Measurements from ENCODE around the gene TLX1.

TLX1 gene

DNA sequence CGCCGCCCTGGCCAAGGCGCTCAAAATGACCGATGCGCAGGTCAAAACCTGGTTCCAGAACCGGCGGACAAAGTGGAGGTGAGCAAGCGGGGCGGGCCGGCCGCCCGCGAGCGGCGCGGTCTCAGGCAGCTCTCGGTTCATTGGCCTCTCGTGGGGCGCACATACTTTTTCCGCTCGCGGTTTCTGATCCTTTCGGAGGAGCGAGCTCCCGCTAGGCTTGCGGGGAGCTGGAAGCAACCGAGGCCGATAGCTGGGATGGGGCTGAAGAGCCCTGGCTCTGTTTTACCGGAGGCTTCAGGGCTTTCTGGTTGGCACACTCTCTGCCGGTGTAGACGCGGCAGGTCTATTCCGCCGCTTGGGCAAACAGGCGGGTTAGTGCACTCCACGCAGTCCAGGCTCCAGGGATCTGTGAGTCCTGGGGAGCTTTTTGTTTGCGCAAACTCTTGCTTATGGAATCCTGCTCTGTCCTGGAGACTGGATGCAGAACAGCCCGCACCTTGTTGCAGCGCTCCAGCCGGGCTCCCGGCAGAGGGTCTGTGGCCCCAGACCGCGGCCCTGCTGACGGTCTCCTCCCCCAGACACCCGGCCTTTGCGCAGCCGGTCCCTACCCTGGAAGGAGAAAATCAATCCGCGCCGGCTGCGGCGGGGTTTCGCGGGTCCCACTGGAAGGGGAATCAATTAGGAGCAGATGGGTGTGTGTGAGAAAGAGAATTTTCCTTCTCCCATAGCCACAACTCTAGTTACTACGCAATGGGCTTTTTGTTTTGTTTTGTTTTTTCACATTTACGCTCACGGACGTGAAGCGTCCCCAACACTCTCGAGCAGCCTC is 3.4 kb downstream of the TLX1 start:
- no peak for DNase-seq

DNA sequence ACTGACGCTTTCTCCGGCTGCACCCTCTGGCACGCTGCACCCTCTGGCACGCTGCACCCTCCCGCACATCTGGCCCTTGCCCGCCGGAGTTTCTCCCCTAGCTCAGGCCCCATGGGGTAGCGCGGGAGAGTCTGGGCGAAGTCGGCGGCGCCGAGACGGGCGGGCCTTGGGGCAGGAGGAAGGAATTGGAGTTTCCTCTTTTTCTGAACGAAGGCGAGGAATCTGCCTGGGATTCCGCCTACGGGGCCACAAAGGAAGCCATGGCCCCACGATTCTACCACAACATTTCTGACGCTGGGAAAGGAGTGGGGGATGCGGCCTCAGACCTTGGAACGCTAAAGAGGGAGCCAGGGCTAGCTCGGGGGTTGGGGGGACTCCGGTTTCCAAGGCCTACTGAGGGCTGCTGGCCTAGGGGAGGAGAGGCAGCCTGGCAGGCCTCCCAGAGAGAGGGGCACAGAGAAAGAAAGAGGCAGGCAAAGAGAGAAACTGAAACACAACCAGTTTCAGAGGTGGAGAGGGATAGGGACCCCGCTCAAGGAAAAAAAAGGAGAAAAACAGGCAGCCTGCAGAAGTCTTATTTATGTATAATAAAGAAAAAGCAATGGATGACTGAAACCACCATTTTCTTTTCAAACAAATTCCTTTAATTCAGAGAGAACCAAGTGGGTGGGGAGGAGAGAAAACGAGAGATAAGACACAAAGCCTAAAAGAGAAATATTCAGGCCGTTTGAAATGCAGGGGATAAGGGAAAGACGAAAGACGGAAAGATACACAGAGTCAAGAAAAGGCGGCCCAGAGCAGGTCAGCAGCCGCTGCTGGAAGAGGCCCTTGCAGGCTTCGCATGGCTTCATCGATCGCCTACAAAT is 4.3 kb downstream of the TLX1 start:
- no peak for DNase-seq

DNA sequence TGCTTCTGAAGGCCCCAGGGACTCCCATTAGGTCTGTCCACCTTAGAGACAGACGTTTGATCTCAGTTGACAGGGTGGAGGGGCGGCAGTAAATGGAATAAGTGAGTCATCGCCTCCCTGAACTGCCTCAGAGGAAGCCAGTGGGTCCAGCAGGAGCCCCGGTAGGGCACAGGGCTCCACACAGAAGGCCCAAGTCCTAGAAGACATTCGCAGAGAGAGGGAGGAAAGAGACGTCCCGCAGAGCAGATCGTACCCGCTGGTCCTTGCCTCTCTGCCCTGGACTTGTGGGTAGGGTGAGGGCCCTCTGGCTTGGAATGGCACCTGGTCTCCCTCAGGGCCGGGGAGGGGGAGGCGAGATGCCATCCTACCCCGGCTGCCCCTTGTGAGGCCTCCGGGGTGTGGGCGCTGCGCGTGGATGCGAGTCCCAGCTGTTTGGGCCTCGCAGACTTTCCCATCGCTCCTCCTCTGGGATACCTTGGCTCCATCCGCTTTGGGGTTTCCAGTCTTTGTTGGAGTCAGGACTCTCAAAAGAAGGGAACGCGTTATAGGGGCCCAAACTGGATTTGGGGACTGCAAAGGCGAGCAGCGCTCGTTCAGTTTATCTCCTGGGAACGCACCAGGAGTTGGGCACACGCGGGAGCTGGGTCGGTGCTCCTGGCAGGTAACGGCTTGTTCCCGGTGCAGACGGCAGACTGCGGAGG is 5.1 kb downstream of the TLX1 start:
- DNase-seq: no peak

DNA sequence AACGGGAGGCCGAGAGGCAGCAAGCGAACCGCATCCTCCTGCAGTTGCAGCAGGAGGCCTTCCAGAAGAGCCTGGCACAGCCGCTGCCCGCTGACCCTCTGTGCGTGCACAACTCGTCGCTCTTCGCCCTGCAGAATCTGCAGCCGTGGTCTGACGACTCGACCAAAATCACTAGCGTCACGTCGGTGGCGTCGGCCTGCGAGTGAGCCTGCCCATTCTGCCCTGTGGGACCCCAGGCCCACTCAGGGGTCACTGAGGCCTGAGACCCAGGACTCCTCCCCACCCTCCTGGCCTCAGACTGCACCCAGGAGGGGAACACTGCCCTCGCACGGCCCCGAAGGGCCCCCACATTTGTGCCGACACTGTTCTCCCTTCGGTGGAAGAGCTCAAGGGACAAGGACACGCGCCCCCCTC is 5.6 kb downstream of the TLX1 start:
- DNase-seq: no peak

DNA sequence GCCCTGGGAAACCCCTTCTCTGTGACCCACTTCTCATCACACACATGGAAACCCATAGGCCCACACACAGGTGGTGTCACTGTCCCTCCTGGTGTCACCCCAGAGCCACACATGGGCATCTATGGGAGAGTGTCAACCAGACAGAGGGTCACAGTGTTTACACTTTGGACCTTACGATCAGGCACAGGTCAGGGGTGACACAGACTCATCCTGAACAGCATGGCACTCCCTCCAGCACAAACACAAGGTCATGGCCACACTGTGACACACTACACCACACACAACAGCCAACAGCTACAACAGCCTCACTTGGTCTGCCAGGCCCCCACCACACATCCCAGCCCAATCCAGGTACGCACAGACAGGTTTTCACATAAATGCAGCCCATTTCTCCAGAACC is 6.2 kb downstream of the TLX1 start:
- DNase-seq: no peak

DNA sequence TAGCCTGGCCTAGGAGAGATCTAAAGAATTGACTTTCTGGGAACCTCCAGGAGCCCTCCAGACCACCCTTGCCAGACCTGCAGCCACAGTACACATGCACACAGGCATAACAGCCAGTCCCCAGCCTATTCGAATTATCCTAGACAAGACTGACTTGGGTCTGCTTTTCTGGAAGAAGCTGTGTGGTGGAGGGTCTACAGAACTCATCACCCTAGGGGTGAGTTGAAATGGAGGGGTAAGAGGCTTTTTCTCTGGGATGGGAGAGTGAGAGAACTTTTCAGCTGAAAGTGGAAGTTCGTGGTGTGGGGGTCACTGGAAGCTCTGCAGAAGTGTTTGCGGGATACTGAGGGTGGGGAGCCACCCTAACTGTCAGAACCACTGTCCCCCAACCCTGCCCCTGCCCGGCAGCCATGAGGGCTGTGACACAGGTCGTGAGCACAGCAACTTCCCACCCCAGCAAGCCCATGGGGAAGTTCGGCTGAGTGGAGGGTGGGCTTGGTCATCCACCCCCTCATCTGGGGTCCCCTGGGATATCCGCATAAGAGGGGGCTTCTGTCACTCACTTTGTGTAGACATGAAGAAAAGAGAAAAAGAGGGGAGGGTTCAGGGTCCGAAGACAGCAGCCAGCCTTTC is 7.8 kb downstream of the TLX1 start:
- no peak for DNase-seq

DNA sequence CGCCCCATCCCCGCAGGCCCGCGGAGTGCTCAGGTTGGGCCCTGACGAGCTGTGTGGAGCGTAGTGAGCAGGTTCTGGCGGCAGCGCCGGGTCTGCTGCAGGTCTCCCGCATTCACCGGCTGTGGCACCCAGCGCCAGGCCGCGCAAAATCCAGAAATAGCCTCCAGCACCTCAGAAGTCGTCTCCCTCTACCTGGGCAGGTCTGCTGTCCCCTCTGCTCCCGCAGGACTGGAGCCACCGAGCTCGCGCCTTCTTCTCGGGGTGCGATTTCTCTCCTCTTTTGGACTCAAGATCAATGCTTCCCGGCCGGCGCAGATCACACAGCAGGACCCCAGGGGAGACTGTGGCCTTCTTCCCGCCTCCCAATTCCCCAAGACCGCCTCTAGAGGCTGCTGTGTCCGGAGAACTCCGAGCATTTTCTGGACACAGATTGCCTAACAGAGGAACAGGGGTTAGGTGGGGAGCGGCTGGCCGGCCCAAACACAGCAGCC is 8.4 kb downstream of the TLX1 start:
- DNase-seq: no peak

DNA sequence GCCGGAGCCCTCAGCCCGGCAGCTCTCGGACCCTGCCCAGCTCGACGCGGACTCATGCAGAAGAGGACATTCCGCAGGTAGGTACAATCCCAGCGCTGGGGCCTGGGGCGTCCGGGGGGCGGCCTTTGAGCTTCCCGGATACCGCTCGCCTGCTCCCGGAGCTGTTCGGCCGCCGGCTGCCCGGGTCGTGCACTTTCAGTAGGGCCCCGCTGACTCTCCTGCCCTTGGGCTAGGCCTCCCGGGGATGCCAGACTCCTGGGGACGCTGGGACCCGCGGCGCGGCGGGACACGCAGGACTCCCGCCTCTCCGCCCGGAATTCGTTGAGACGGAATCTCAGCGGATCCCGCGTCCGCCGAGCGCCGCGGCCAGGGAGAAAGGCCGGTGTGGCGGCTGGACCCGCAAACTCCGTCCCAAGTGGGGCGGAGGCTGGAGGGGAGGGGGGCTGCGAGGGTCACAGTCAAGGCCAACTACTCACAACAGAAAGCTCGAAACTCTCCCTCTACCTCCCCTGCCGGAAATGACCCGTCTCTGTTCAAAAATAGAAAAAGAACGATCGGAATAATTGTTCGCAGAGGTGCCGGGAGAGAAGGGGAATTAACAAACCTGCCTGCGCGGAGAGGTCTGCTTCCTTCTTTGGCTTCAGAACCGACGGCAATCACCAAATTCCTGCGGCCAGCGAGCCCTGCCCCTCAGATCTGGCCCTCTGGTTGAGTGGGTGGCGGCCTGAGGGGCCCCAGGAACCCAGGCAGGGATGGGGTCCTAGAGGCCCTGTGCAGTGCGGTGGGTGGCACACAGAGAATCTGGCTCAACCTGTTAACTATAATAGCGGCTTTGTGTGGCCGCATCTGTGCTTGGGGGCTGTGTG is 9.2 kb downstream of the TLX1 start:
- no peak for DNase-seq

DNA sequence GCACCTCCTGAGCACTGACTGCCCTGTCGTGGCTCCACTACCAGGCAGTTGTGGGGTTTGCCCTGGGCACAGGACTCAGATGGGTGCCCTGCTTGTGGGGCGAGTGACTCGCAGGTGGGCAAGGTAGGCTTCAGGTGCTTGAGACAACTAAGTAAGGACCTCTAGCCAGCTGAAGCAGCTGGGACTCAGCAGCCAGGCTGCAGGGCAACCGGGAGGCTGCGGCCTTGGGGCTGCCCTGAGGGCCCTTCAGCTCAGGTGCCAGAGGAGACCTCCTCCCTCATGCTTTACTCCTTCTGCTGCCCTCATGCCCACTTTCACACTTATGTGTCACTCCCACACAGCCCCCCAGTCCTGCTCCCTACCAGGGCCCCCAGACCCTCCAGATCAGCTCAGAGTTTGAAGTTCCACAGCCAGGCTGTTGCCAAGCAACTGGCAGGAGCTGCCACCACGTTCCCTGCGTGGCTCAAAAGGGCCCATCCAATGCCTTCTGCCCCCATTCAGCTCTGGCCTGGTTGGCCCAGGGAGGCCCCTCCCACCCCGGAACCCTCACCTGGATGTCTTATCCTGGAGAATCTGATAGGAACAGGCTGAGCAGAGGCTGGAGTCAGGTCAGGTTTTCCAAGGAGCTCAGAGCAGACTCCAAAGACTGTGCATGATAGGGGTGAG is 10.0 kb downstream of the TLX1 start:
- DNase-seq: peak; percentile 40

DNA sequence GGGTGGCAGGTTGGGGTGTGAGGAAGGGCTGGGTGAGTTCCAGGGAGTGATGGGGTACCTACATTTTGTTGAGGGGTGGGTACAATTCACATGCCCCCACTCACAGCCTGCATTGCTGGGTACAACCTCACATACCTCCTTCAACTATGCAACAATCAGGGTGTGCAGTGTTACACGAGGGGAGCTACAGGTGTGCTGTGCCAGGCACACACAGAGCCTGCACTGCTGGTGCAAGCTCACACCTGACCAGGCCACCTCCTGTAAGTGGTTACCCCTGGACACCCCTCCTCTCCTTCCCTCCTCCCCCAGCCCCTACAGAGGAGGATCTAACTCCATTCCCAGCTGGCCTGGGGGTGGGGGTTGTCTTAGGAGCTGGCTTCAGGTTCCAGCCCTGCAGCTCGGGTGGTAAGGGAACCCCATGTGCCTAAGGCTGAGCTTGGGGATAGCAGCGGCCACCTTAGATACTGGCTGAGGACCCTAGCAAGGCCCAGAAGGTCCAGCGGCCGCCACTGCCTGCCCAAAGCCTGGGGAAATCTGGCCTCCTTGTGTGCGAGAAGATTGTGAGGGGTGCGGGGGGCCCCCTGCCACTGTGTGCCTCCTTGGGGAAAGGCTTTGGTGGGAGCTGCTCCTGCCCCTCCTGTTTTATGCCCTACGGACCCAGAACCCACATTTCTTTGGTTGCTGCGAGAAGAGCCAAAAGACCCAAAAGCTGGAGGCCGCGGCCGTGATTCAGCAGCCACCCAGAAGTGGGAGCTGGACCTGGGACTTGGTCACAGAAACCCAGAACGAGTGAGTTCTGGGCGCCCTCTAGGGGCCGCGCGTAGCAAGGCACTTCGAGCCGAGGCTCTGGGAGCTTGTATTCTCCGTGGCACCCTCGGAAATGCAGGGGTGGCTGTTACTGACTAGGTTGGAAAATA is 10.8 kb downstream of the TLX1 start:
- peak; percentile 54 for DNase-seq

DNA sequence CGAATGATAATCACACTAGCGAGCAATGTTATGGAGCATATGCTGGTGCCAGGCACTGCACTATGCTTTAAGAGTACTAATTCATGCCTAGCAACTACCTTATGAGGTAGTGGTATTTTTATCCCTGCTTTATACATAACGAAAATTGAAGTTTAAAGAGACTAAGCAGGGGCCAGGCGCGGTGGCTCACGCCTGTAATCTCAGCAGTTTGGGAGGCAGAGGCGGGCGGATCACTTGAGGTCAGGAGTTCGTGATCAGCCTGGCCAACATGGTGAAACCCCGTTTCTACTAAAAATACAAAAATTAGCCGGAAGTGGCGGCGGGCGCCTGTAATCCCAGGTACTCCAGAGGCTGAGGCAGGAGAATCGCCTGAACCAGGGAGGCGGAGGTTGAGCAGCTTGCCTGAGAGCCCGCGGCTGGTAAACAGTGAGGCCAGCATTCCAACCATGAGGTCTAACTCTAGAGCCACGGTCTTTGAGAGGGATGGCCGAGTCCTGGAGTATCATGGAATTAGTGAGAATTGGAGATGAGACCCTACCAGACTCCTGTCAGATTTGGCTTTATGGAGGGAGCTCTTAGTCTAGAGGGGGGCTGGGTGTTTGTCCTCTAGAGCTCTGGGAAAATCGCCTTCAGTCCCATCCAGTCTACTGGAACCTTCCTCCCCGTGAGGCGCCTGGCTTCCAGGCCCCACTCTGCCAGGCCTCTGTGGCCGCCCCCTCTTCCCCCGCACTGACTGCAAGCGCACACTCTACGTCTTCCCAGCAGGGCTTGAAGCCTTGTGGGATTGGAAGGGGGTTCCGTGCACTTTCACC is 11.6 kb downstream of the TLX1 start:
- DNase-seq: no peak

DNA sequence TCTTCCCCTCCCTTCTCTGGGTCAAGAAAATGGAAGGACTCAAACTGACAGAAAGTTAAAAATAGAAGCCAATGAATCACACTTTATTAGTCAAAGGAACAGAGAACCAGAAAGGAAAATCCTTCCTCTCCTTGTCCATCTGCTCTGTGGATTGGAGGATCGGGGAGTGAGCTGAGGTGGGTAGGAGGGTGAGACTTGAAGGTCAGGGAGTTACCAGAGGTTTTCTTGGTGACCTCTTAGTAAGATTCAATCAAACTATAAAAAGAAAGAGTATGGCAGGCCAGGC is 12.2 kb downstream of the TLX1 start:
- no peak for DNase-seq

DNA sequence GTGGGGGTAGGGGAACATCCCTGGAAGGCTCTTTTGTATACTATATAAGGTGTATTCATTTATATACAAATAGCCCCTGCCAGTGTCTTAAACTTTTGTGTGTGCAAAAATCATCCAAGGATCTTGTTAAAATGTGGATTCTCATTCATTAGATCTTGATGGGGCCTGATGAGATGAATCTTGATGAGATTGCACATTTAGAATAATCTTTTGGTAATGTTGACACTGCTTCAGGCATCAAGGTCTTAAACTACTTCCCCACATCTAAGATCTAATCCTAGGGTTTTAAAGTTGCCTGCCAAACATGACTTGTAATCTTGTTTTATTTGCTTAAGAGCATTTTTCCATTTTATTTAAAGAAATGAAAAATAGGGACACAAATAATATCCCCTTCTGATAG is 13.0 kb downstream of the TLX1 start:
- no peak for DNase-seq

DNA sequence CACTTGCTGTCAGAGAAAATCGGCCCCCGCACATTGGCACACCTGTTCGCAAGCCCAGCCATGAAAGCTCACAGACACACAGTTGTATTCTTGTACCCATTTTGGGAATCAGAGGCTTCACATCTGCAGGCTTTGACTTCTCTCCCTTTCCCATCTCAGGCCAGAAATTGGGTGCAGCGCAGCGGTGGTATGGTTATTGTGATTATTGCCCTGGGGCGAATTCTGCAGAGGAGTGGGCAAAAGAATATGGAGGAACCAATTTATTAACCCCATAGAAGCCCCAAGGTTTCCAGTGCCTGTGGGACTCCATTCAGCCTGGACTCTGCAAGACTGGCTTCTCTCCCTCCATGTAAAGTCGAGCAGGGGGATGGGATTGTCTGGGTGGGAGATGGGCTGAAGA is 14.0 kb downstream of the TLX1 start:
- no peak for DNase-seq

DNA sequence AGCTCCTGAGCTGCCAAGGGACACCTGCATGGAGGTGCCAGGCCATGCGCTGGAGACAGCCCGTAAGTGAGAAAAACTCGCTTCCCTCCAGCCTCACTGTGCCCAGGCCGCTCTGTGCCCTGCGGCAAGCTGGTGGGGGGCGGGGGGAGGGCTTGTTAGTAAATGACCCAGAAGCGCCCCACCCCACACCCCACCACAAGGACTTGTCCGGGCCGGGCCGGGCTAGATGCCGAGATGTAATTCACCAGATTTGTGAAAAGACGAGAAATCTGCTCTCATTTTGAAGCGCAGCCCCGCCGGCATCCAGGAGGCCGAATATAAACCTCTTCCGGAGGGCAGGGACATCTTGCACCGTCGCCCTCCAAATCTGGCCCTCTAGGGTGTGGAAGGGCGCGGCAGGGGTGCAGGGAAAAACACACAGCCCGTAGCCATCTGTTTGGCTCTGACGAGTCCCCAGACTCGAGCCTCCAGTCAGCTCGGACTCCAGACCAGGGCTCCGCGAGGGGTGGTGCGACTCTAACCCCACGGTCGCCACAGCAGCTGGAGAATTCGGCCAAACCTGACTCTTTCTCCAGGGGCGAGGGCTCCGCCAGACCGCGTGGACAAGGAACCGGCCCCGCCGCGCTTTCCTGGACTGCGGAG is 14.8 kb downstream of the TLX1 start:
- no peak for DNase-seq

DNA sequence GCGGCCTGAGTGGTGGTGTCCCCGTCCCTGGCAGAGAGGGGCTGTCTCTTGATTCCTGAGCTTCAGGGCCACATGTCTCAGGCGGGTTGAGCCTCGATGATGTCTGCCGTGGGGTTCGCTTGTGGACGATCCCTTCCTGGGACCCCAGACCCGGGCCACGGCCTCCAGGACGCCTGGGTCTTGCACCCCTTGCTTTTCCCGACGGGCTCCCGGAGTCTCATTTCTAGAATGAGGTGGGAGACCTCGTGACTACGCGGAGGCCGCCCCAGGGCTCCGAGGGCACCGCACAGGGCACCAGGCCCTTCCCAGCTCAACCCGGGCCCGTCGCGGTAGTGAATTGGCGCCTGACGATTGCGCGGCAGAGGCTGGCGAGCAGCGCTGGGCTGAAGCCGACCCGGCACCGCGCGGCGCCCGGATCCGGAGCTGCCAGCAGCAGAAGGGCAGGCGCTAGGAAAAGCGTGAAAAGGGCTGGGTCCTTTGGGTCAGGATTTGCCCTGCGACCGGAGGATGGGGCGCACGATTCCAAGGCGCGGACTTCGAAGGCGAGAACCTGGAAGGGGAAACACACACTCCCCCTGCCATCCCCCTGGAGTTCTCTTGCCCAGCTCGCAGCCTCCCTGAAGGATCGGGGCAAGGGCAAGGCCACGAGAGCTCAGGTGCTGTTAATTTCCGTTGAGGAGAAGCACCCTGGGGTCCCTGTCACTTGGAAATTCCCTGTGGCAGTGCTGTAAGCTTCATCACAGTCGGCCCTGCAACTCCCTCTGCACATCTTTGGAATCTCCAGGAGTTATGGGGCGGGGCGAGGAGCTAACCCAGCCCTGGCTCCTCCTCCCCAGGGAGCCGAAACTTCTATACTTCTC is 15.5 kb downstream of the TLX1 start:
- DNase-seq: no peak

DNA sequence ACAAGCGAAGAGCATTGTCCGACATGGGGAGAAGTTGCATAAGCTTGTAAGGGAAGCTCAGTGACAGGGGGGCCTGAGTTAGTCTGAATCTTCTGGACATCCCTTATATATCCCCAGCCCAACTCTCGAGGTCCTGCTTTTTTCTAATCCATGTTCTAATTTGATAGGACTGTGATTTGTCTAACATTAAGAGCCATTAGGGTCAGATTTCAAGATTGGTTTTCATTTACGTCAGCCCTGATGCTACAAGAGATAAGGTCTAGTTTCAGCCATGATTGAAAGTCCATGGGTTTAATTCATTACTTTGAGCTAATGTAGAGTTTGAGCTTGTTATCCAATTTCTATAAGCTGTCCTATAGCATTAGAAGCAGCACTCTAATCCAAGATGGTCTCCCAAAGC is 20.3 kb downstream of the TLX1 start:
- no peak for DNase-seq

DNA sequence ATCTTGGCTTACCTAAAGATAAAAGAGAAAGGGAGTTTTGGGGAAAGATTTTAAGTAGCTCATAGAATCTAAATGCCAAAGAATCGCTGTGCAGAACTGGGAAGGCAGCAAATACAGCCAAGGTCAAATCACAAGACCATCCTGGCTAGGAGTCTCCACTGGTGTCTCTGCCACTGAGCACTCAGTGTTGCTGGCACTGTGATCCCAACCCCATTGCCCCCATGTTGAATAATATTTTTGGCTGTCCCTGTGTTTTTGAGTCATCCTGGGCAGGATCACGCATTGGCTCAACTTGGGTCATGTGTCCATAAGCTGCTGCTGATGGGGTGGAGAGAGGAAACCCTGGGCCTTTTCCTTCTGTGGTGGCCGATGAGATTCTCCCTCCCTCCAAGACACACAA is 21.2 kb downstream of the TLX1 start:
- no peak for DNase-seq

Data from NCI-H510A (cell line).